OCI-LY7 (cell line): Measurements from ENCODE around the gene CHST13. TPM values are rescaled to one million over a fixed set of nuclear protein-coding genes. Genes with fewer than 3 reads are reported as not detected.

Source experiments
- BruUV-seq: library from RNA; stranded (reverse); fragments of 400-500 nt; replicated peaks from 2 replicates; lab custom pipeline; 2021; lab: Mats Ljungman, UMichigan
- CTCF ChIA-PET: fragments of 300-600 bp; sonication (Branson Sonifier 250); formaldehyde crosslinking; loops from one replicate; lab custom pipeline; 2022; ENCODE audit warnings: antibody characterized with exemption; ENCODE audit not compliant: unreplicated experiment; lab: Charles Lee
- POLR2A ChIA-PET: fragments of 300-600 bp; sonication (Branson Sonifier 250); formaldehyde crosslinking; loops from one replicate; lab custom pipeline; 2022; ENCODE audit warnings: antibody characterized with exemption; lab: Charles Lee
- DNase-seq: peaks from one replicate; pipeline ENCODE4 v3.0.0-alpha.2; 2015; ENCODE audit warnings: low spot score
- H2AFZ ChIP-seq: fragments of 200-600 bp; sonication (generic), shearing (Covaris generic); 2 replicates; pipeline ENCODE4 v1.6.1; 2014; ENCODE audit warnings: mild to moderate bottlenecking, antibody characterized with exemption, low read length, moderate library complexity
- H3K27ac ChIP-seq: fragments of 200-600 bp; sonication (generic); 2 replicates; pipeline ENCODE4 v1.5.1; 2014; ENCODE audit warnings: mixed run types, low read depth, mild to moderate bottlenecking, moderate library complexity, low read length, inconsistent platforms; ENCODE audit not compliant: poor library complexity, severe bottlenecking
- H3K36me3 ChIP-seq: fragments of 200-600 bp; sonication (generic); 2 replicates; pipeline ENCODE4 v1.6.1; 2014; ENCODE audit warnings: mild to moderate bottlenecking, antibody characterized with exemption, low read length, moderate library complexity, mixed read lengths; ENCODE audit not compliant: insufficient read depth
- H3K4me1 ChIP-seq: fragments of 200-600 bp; sonication (generic); 2 replicates; pipeline ENCODE4 v1.5.1; 2014; ENCODE audit warnings: mild to moderate bottlenecking, low read length; ENCODE audit not compliant: insufficient read depth, poor library complexity, severe bottlenecking
- H3K4me2 ChIP-seq: fragments of 200-600 bp; sonication (generic); 2 replicates; pipeline ENCODE4 v1.6.1; 2014; ENCODE audit warnings: mild to moderate bottlenecking, low read length
- H3K4me3 ChIP-seq: fragments of 200-600 bp; sonication (generic); 2 replicates; pipeline ENCODE4 v1.5.1; 2014; ENCODE audit warnings: mild to moderate bottlenecking, low read depth, low read length; ENCODE audit not compliant: poor library complexity, severe bottlenecking
- H3K79me2 ChIP-seq: fragments of 200-600 bp; sonication (generic); 2 replicates; pipeline ENCODE4 v1.6.1; 2016; ENCODE audit warnings: low read depth, mild to moderate bottlenecking, low read length, moderate library complexity, mixed read lengths; ENCODE audit not compliant: insufficient read depth
- H3K9me2 ChIP-seq: fragments of 200-600 bp; sonication (generic); 2 replicates; pipeline ENCODE4 v1.6.1; 2016; ENCODE audit warnings: mild to moderate bottlenecking, low read length, mixed read lengths; ENCODE audit not compliant: insufficient read depth
- H3K9me3 ChIP-seq: fragments of 200-600 bp; sonication (generic); 2 replicates; pipeline ENCODE4 v1.6.1; 2014; ENCODE audit warnings: mild to moderate bottlenecking, mixed run types, low read length, mixed read lengths
- H4K20me1 ChIP-seq: fragments of 200-600 bp; sonication (generic); 2 replicates; pipeline ENCODE4 v1.6.1; 2014; ENCODE audit warnings: mild to moderate bottlenecking, antibody characterized with exemption, low read length, moderate library complexity, mixed read lengths; ENCODE audit not compliant: insufficient read depth
- CTCF ChIP-seq: fragments of 200-600 bp; sonication (generic); conservative IDR thresholded peaks from 2 replicates; pipeline ENCODE4 v1.5.1; 2014; ENCODE audit warnings: mild to moderate bottlenecking, antibody characterized with exemption, low read length, moderate library complexity, mixed read lengths
- EZH2phosphoT487 ChIP-seq: fragments of 200-600 bp; sonication (generic); IDR thresholded peaks from 2 replicates; pipeline ENCODE4 v1.6.1; 2018; ENCODE audit warnings: low read depth, borderline replicate concordance, mild to moderate bottlenecking, mixed run types, antibody characterized with exemption, low read length, moderate library complexity, mixed read lengths
- intact Hi-C: fragments of 100-400 bp; cut with micrococcal nuclease; formaldehyde crosslinking; loops from one replicate; pipeline ENCODE4 v1.10.0; 2022; ENCODE audit not compliant: unreplicated experiment
- total RNA-seq, 2 experiments: library from RNA; depleted of rRNA in 1 of 2; stranded (reverse); fragments of >200 nt in 1 of 2; shearing (Covaris generic) in 1 of 2; gene quantifications; 2 replicates each; pipeline ENCODE4 v1.2.3, GENCODE V29; 2014 to 2022

CHST13 gene
- total RNA-seq, 2 experiments from 2014 or later, result not detected

GRCh38 chr3:126482503-126483255, 41.3 kb upstream of the CHST13 start:
- CTCF ChIA-PET, result no interaction called here
- no peak for DNase-seq
- intact Hi-C loops, result no loop called here
- H3K4me2 ChIP-seq, result no peak overlapping the region
- no peak overlapping the region for H2AFZ ChIP-seq
- H3K4me3 ChIP-seq, result no peak overlapping the region
- H3K79me2 ChIP-seq, result no peaks in the 10 kb centered on the region
- POLR2A ChIA-PET, result no interaction called here
- no peak overlapping the region for H3K27ac ChIP-seq
- no peaks in the 10 kb centered on the region for H4K20me1 ChIP-seq
- peaks cover 10% of the 10 kb centered on the region for H3K4me1 ChIP-seq
- no peaks in the 10 kb centered on the region for H3K9me2 ChIP-seq
- BruUV-seq, result no TSS peak
- H3K9me3 ChIP-seq, result no peaks in the 10 kb centered on the region
- H3K36me3 ChIP-seq, result no peaks in the 10 kb centered on the region
- TF ChIP-seq CTCF (no peak), EZH2phosphoT487 (no peak)

GRCh38 chr3:126483321-126483761, 40.6 kb upstream of the CHST13 start:
- H3K9me2 ChIP-seq, result no peaks in the 10 kb centered on the region
- H3K4me1 ChIP-seq, result peaks cover 10% of the 10 kb centered on the region
- no peak overlapping the region for H3K4me3 ChIP-seq
- ChIA-PET CTCF (no interaction called here), POLR2A (no interaction called here)
- H3K79me2 ChIP-seq, result no peaks in the 10 kb centered on the region
- TF ChIP-seq EZH2phosphoT487 (no peak), CTCF (no peak)
- no peaks in the 10 kb centered on the region for H4K20me1 ChIP-seq
- H3K36me3 ChIP-seq, result no peaks in the 10 kb centered on the region
- BruUV-seq, result no TSS peak
- H3K4me2 ChIP-seq, result no peak overlapping the region
- DNase-seq, result no peak
- no peak overlapping the region for H3K27ac ChIP-seq
- H2AFZ ChIP-seq, result no peak overlapping the region
- intact Hi-C loops, result no loop called here
- H3K9me3 ChIP-seq, result no peaks in the 10 kb centered on the region

GRCh38 chr3:126484148-126484547, 39.8 kb upstream of the CHST13 start:
- Histone ChIP-seq H4K20me1 (no peaks in the 10 kb centered on the region), H3K79me2 (no peaks in the 10 kb centered on the region), H3K9me2 (no peaks in the 10 kb centered on the region), H2AFZ (no peak overlapping the region), H3K36me3 (no peaks in the 10 kb centered on the region), H3K9me3 (no peaks in the 10 kb centered on the region), H3K4me3 (no peak overlapping the region), H3K4me1 (peaks cover 10% of the 10 kb centered on the region), H3K4me2 (no peak overlapping the region), H3K27ac (no peak overlapping the region)
- ChIA-PET CTCF (no interaction called here), POLR2A (interaction anchor here (0.6 kb wide), 1 partner anchor 14 kb away, joined by 3 read pairs; no protein-coding TSS in a partner anchor)
- intact Hi-C loops, result no loop called here
- no TSS peak for BruUV-seq
- DNase-seq, result no peak
- TF ChIP-seq CTCF (no peak), EZH2phosphoT487 (no peak)
